Measurements from ENCODE around the gene ENOX1.

- TF ChIP-seq POLR2A (IDR thresholded peaks at IDR 0.05) = no peak
- peak in 1 of 4 experiments; percentile 32 for TF ChIP-seq CTCF (IDR thresholded peaks at IDR 0.05)
These were observed at the start of gene ENOX1 for GRCh38 chr13:43786766-43787517.
